HEK293 (cell line): Measurements from ENCODE around the gene GPR89A.
A peak's percentile ranks its signal among the peaks of the same experiment; 100 is the strongest.

Source experiments
- CTCF ChIA-PET: fragments of 350-600 bp; formaldehyde crosslinking; extraction: SDS; loops from one replicate; lab custom pipeline; 2021; ENCODE audit warnings: antibody characterized with exemption; lab: Yijun Ruan, JAX
- POLR2A ChIA-PET: fragments of 300-600 bp; formaldehyde crosslinking; extraction: SDS; loops from one replicate; lab custom pipeline; 2020; ENCODE audit warnings: antibody characterized with exemption, inconsistent platforms; lab: Yijun Ruan, JAX
- H3K27ac ChIP-seq: fragments of 200-500 bp; sonication (Bioruptor generic); 2 replicates; pipeline ENCODE4 v1.5.1; 2014; ENCODE audit warnings: low read depth, low read length, control low read depth, inconsistent platforms; ENCODE audit errors: extremely low read depth
- H3K36me3 ChIP-seq, 2 experiments: fragments of 200-500 bp in 1 of 2; sonication (Bioruptor generic) in 1 of 2; 1 replicate in 1 of 2; 2 replicates in 1 of 2; pipeline ENCODE4 v1.5.1; 2014 to 2017; ENCODE audit warnings: inconsistent platforms in 2 of 2, low read length in 2 of 2; ENCODE audit not compliant: control insufficient read depth in 2 of 2, insufficient read depth in 1 of 2
- H3K4me1 ChIP-seq: fragments of 200-500 bp; sonication (Bioruptor generic); 2 replicates; pipeline ENCODE4 v1.5.1; 2014; ENCODE audit warnings: mild to moderate bottlenecking, low read length, inconsistent platforms; ENCODE audit not compliant: control insufficient read depth, insufficient read depth
- H3K4me3 ChIP-seq: 2 replicates; pipeline ENCODE4 v1.5.1; 2011; ENCODE audit warnings: low read depth, mild to moderate bottlenecking, control low read depth, low read length, moderate library complexity
- H3K9me3 ChIP-seq: fragments of 200-500 bp; sonication (Bioruptor generic); 2 replicates; pipeline ENCODE4 v1.5.1; 2014; ENCODE audit warnings: low read depth, low read length, inconsistent platforms; ENCODE audit not compliant: control insufficient read depth, insufficient read depth
- GLI2 ChIP-seq: fragments of 450-650 bp; formaldehyde crosslinking; IDR thresholded peaks from 2 replicates; pipeline ENCODE4; 2017; ENCODE audit warnings: missing biosample characterization, missing genetic modification characterization, low read depth, borderline replicate concordance
- GLIS1 ChIP-seq: fragments of 450-650 bp; formaldehyde crosslinking; IDR thresholded peaks from 2 replicates; pipeline ENCODE4 v1.5.1; 2016; ENCODE audit warnings: missing biosample characterization, missing genetic modification characterization
- KLF1 ChIP-seq: fragments of 450-650 bp; formaldehyde crosslinking; IDR thresholded peaks from 2 replicates; pipeline ENCODE4 v1.5.1; 2016; ENCODE audit warnings: missing biosample characterization, missing genetic modification characterization
- KLF7 ChIP-seq: fragments of 450-650 bp; formaldehyde crosslinking; IDR thresholded peaks from 2 replicates; pipeline ENCODE4 v1.5.1; 2016; ENCODE audit warnings: missing biosample characterization, missing genetic modification characterization, borderline replicate concordance
- OVOL3 ChIP-seq: fragments of 450-650 bp; formaldehyde crosslinking; IDR thresholded peaks from 2 replicates; pipeline ENCODE4 v1.5.1; 2016; ENCODE audit warnings: missing biosample characterization, missing genetic modification characterization
- PRDM1 ChIP-seq: fragments of 450-650 bp; formaldehyde crosslinking; IDR thresholded peaks from 2 replicates; pipeline ENCODE4; 2016; ENCODE audit warnings: missing biosample characterization, missing genetic modification characterization
- SCRT2 ChIP-seq: fragments of 450-650 bp; formaldehyde crosslinking; IDR thresholded peaks from 2 replicates; pipeline ENCODE4 v1.5.1; 2016; ENCODE audit warnings: missing biosample characterization, missing genetic modification characterization
- TCF7L2 ChIP-seq: IDR thresholded peaks from 2 replicates; pipeline ENCODE4 v1.6.1; 2011; ENCODE audit warnings: low read depth, mild to moderate bottlenecking, inconsistent platforms, low read length, moderate library complexity, borderline replicate concordance
- ZBTB6 ChIP-seq: fragments of 450-650 bp; formaldehyde crosslinking; IDR thresholded peaks from 2 replicates; pipeline ENCODE4 v1.5.1; 2017; ENCODE audit warnings: missing biosample characterization, missing genetic modification characterization
- ZFP37 ChIP-seq: fragments of 450-650 bp; formaldehyde crosslinking; IDR thresholded peaks from 2 replicates; pipeline ENCODE4 v1.5.1; 2016; ENCODE audit warnings: missing biosample characterization, missing genetic modification characterization
- ZFP41 ChIP-seq: fragments of 450-650 bp; formaldehyde crosslinking; IDR thresholded peaks from 2 replicates; pipeline ENCODE4 v1.5.1; 2016; ENCODE audit warnings: missing biosample characterization, missing genetic modification characterization, borderline replicate concordance
- ZNF140 ChIP-seq: fragments of 450-650 bp; formaldehyde crosslinking; IDR thresholded peaks from 2 replicates; pipeline ENCODE4 v1.5.1; 2016; ENCODE audit warnings: missing biosample characterization, missing genetic modification characterization
- ZNF202 ChIP-seq: fragments of 450-650 bp; formaldehyde crosslinking; IDR thresholded peaks from 2 replicates; pipeline ENCODE4 v1.5.1; 2016; ENCODE audit warnings: missing biosample characterization, missing genetic modification characterization, borderline replicate concordance
- ZNF248 ChIP-seq: fragments of 450-650 bp; formaldehyde crosslinking; IDR thresholded peaks from 2 replicates; pipeline ENCODE4 v1.5.1; 2017; ENCODE audit warnings: missing biosample characterization, missing genetic modification characterization
- ZNF560 ChIP-seq: fragments of 450-650 bp; formaldehyde crosslinking; IDR thresholded peaks from 2 replicates; pipeline ENCODE4 v1.5.1; 2017; ENCODE audit warnings: missing biosample characterization, missing genetic modification characterization, borderline replicate concordance
- ZNF664 ChIP-seq: fragments of 450-650 bp; formaldehyde crosslinking; IDR thresholded peaks from 2 replicates; pipeline ENCODE4 v1.5.1; 2016; ENCODE audit warnings: missing biosample characterization, missing genetic modification characterization
- ZNF692 ChIP-seq: fragments of 450-650 bp; formaldehyde crosslinking; IDR thresholded peaks from 2 replicates; pipeline ENCODE4 v1.5.1; 2016; ENCODE audit warnings: missing biosample characterization, missing genetic modification characterization
- ZNF843 ChIP-seq: fragments of 450-650 bp; formaldehyde crosslinking; IDR thresholded peaks from 2 replicates; pipeline ENCODE4 v1.5.1; 2016; ENCODE audit warnings: missing biosample characterization, missing genetic modification characterization
- ZSCAN30 ChIP-seq: fragments of 450-650 bp; IDR thresholded peaks from 2 replicates; pipeline ENCODE4 v1.5.1; 2018; ENCODE audit warnings: missing biosample characterization, mild to moderate bottlenecking, missing genetic modification characterization, moderate library complexity
- ZSCAN4 ChIP-seq: fragments of 450-650 bp; formaldehyde crosslinking; IDR thresholded peaks from 2 replicates; pipeline ENCODE4 v1.5.1; 2017; ENCODE audit warnings: missing biosample characterization, missing genetic modification characterization

Gene GPR89A

GRCh38 chr1:145690587-145691558 is 83.1 kb downstream of the GPR89A start:
- ChIA-PET POLR2A (no interaction called here), CTCF (interaction anchor here (0.6 to 1.2 kb wide), 2 partner anchors 26 to 342 kb away, joined by 4 to 5 read pairs; no protein-coding TSS in a partner anchor)
- Histone ChIP-seq H3K4me3 (no peak overlapping the region), H3K27ac (no peak overlapping the region), H3K4me1 (no peaks in the 10 kb centered on the region), H3K9me3 (no peaks in the 10 kb centered on the region), H3K36me3 (no peaks in the 10 kb centered on the region)
- TF ChIP-seq ZFP37 (tag by site-specific recombination) (no peak), TCF7L2 (no peak), KLF7 (tag by site-specific recombination) (no peak)

- H3K4me1 ChIP-seq: no peaks in the 10 kb centered on the region
- H3K9me3 ChIP-seq: no peaks in the 10 kb centered on the region
- POLR2A ChIA-PET: no interaction called here
- H3K27ac ChIP-seq: no peak overlapping the region
- no peaks in the 10 kb centered on the region for H3K36me3 ChIP-seq
- no peak overlapping the region for H3K4me3 ChIP-seq
- TF ChIP-seq ZNF692 (tag by site-specific recombination) (no peak), ZNF664 (tag by site-specific recombination) (peak; percentile 67; the same call in 1 of the 2 replicates), ZSCAN30 (tag by site-specific recombination) (no peak), ZNF202 (tag by site-specific recombination) (no peak)
- TF ChIP-seq, all 188 proteins: peak for 1
- CTCF ChIA-PET: interaction anchor here (0.6 to 1.2 kb wide), 2 partner anchors 28 to 61 kb away, joined by 3 to 5 read pairs; no protein-coding TSS in a partner anchor
Observed at GRCh38 chr1:145692785-145693443, 85.1 kb downstream of the GPR89A start.

GRCh38 chr1:145695821-145696629 is 88.2 kb downstream of the GPR89A start:
- no peak overlapping the region for H3K4me3 ChIP-seq
- ChIA-PET POLR2A (no interaction called here), CTCF (no interaction called here)
- H3K4me1 ChIP-seq: no peaks in the 10 kb centered on the region
- TF ChIP-seq PRDM1 (tag by site-specific recombination): no peak
- peak; percentile 21; the same call in 1 of the 2 replicates for TF ChIP-seq SCRT2
- no peak overlapping the region for H3K27ac ChIP-seq
- no peaks in the 10 kb centered on the region for H3K36me3 ChIP-seq
- H3K9me3 ChIP-seq: no peaks in the 10 kb centered on the region

GRCh38 chr1:145696630-145696960 is 88.8 kb downstream of the GPR89A start:
- H3K4me1 ChIP-seq: no peaks in the 10 kb centered on the region
- TF ChIP-seq ZNF248 (tag by site-specific recombination) (no peak), KLF1 (tag by site-specific recombination) (no peak), ZNF140 (tag by site-specific recombination) (no peak), GLI2 (tag by site-specific recombination) (no peak), ZFP41 (tag by site-specific recombination) (no peak), ZNF843 (tag by site-specific recombination) (no peak), ZSCAN4 (tag by site-specific recombination) (no peak), OVOL3 (tag by site-specific recombination) (no peak), GLIS1 (tag by site-specific recombination) (no peak), ZBTB6 (no peak), ZNF560 (tag by site-specific recombination) (no peak)

More at GRCh38 chr1:145696630-145696960, 88.8 kb downstream of the GPR89A start:
- H3K36me3 ChIP-seq: no peaks in the 10 kb centered on the region
- POLR2A ChIA-PET: no interaction called here
- H3K4me3 ChIP-seq: no peak overlapping the region
- H3K27ac ChIP-seq: no peak overlapping the region
- CTCF ChIA-PET: no interaction called here
- no peaks in the 10 kb centered on the region for H3K9me3 ChIP-seq
